D721Med (cell line): Measurements from ENCODE around the gene TEC.
"Not testable (repeated sequence)": the region's sequence is repeated elsewhere in the genome, so short reads cannot be mapped to it uniquely, and the experiment has no call there.

Source experiments
- DNase-seq: peaks from one replicate; pipeline ENCODE4 v3.0.0; 2011; ENCODE audit warnings: low spot score; ENCODE audit not compliant: insufficient read length
- FAIRE-seq: peaks from 2 replicates; lab custom pipeline; 2011; peaks lifted over from hg19 to GRCh38; lab: Jason Lieb, UNC
- CTCF ChIP-seq: IDR thresholded peaks from 2 replicates; pipeline ENCODE4 v1.5.1; 2012; ENCODE audit warnings: mild to moderate bottlenecking, control low read depth; ENCODE audit not compliant: insufficient read depth; ENCODE audit errors: missing control alignments

TEC gene

DNA sequence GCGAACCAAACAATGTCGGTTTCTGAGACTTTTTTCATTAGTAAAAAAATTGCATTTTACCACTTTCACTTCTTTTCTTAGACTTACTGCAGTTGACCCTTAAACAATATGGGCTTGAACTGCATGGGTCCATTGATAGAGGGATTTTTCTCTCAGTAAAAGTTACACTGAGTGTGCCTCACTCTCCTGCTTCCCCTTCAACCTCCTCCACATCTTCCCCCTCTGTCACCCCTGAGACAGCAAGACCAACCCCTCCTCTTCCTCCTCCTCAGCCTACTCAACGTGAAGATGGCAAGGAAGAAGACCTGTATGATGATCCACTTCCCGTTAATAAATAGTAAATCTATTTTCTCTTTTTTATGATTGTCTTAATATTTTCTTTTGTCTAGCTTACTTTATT is 43.4 kb downstream of the TEC start:
- no peak for DNase-seq
- no peak for TF ChIP-seq CTCF
- no peak for FAIRE-seq

DNA sequence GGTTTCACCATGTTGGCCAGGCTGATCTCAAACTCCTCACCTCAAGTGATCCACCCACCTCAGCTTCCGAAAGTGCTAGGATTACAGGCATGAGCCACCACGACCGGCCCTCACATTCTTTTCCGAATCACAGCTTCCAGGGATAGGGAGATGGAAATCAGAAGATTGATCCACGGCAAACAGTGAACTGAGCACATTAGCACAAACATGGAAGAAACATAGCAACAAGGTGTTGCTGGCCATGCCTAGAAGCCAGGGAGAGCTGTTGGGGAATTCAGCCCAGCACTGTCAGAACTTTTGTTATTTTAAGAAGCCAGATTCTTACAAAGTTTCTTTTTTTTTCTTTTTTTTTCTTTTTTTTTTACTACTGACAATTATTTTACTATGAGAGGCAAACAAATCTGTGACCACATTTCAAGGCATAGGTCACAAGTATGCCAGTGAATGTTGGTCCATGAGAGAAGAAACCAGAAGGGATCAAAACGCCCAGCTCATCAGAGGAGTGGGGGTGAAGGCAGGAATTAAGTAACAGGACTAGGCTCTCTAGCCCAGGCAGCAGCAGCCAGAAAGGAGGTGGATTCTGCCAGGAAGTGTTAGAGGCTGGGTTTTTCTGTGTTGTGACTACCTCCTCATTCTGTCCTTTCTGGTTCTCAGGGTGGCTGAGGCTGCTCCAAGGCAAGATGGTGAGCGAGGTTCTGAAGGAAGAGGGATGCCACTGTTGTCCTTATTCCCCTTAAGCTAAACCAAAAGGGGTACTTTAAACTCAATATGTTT is 44.1 kb downstream of the TEC start:
- TF ChIP-seq CTCF, result no peak
- DNase-seq, result no peak
- no peak for FAIRE-seq

GRCh38 chr4:48224606-48225005 is 45.0 kb downstream of the TEC start:
- TF ChIP-seq CTCF, result no peak
- no peak for DNase-seq
- no peak for FAIRE-seq

- no peak for DNase-seq
Measured at GRCh38 chr4:48223633-48224295, 45.9 kb downstream of the TEC start.

DNA sequence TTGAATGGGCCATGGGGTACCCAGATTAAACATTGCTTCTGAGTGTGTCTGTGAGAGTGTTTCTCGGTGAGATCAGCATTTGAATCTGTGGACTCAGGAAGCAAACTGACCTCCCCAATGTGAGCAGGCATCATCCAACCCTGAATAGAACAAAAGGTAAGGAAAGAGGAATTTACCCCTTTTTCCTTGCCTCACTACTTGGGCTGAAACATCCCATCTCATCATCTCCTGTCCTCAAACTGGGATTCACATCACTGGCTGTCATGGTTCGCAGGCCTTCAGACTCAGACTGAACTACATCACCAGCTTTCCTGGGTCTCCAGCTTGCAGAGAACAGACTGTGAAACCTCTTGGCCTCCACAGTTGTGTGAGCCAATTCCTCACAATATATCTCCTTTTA is 47.1 kb downstream of the TEC start:
- TF ChIP-seq CTCF, result no peak
- no peak for FAIRE-seq
- no peak for DNase-seq

More at GRCh38 chr4:48223633-48224295, 45.9 kb downstream of the TEC start:
- TF ChIP-seq CTCF, result no peak
- no peak for FAIRE-seq

GRCh38 chr4:48219430-48219829 is 50.2 kb downstream of the TEC start:
- DNase-seq, FAIRE-seq: not testable (repeated sequence)

GRCh38 chr4:48216563-48216962 is 53.1 kb downstream of the TEC start:
- FAIRE-seq (no peak), DNase-seq (no peak)
- TF ChIP-seq CTCF, result no peak
